Islet of Langerhans (tissue), 1 donor: ENCODE data around the gene HOXD11.

ENCODE experiments used
- FAIRE-seq: peaks from one replicate; lab custom pipeline; 2011; peaks lifted over from hg19 to GRCh38; lab: Jason Lieb, UNC

Gene HOXD11

DNA sequence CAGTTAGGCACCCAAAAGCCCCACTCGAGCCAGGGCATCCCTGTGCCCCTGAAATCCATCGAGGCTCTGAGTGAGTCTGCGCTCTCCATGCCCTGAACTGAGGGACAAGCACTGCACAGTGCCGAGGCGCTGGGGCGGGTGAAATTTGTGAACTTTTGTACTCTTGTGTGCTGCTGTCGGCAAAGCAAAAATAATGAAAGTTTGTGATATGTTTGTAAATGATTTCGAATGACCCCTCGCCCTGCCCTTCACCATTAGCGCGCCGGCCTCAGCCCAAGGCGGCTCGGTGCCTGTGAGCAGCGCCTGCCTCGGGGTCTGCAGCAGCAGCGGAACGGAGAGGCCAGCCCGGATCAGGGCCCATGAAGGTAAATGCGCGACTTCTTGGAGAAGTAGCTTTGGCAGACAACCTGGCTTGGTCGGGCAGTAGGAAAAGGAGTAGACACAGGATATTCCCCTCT lies 42.4 kb downstream of the HOXD11 start:
- no peak for FAIRE-seq

DNA sequence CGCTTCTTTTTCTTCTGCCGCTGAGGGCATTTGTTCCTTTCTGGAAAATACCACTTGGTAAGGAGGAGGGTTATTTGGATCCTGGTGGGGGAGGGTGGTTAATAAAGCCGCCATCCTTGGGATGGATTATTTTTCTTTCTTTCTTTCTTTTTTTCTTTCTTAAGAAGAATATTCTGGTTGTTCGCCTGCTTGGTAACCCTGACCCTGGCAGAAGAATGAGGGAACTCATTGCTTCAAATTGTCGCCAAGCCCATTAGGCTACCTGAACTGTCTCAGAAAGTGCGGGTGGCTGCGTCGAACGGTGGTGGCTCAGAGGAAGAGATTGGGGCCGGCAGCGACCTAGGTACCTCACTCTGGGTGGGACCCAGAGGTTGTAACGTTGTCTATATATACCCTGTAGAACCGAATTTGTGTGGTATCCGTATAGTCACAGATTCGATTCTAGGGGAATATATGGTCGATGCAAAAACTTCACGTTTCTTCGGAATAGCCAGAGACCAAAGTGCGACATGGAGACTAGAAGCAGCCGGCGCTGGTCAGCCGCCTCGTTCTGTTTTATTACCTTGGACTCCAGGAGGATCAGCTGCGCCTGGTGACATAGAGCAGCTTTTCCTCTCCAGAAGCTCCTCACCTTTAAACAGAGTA lies 43.0 kb downstream of the HOXD11 start:
- FAIRE-seq, result no peak

DNA sequence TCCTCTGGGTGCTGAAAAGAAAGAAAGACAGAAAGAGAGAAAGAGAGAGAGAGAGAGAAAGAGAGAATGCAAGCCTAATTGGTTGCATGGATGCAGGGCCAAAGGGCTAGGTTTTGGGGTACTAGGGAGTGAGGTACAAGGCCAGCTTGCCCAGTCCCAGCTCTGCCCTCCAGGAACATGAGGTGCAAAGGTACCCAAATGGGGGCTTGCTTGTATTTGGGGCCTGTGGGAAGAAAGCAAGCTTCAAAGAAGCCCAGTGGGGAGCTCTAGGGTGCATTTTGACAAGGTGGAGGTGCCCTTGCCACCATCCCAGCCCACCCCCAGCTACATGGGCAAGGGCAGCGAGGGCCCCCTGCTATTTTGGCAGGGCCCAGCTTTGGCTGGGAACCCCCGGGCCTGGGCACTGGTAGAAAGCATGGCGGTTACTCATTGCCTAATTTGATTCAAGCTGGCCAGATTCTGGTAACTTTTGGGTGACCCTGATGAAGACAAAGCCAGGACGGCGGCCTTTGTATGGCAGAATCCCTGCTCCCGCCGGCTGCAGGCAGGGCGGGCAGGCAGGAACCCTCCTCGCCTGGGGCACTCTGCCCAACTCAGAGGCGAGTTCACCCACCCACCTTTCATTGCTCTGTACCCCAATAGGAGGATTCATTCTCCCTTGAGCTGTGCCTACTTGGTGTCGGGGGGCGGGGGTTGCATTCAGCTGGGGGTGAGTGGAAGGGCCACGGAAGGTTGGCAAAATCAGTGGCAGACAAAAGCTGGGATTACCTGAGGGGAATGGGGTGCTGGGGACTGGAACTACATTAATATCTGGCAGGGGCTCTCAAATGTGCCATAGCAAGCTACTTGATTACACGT lies 43.7 kb downstream of the HOXD11 start:
- no peak for FAIRE-seq

DNA sequence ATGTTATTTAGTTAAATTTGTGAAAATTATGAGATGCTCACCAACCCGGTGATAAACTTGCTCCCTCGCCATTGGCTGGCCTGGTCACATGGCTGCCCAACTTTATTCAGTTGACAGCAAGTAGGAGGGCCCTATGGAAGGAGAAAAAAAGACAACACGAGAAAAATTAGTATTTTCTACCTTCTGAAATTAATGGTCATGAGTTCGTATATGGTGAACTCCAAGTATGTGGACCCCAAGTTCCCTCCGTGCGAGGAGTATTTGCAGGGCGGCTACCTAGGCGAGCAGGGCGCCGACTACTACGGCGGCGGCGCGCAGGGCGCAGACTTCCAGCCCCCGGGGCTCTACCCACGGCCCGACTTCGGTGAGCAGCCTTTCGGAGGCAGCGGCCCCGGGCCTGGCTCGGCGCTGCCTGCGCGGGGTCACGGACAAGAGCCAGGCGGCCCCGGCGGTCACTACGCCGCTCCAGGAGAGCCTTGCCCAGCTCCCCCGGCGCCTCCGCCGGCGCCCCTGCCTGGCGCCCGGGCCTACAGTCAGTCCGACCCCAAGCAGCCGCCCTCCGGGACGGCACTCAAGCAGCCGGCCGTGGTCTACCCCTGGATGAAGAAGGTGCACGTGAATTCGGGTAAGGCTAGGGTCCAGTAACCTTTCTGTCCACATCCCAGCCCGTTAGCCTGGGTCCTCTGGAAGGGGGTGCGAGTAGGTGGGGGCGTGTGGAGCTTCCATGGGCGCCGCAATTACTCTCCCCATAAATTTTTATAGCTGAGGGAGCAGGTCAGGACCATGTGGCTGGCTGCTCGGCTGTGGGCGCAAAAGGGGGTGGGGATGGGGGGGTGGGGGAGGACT lies 44.6 kb downstream of the HOXD11 start, which contains the start of gene HOXD4:
TSS of gene HOXD4 (plus strand) at position 109 of the 846 bp plus-strand sequence. CDS start at position 193, 84 bp downstream.
- no peak for FAIRE-seq

DNA sequence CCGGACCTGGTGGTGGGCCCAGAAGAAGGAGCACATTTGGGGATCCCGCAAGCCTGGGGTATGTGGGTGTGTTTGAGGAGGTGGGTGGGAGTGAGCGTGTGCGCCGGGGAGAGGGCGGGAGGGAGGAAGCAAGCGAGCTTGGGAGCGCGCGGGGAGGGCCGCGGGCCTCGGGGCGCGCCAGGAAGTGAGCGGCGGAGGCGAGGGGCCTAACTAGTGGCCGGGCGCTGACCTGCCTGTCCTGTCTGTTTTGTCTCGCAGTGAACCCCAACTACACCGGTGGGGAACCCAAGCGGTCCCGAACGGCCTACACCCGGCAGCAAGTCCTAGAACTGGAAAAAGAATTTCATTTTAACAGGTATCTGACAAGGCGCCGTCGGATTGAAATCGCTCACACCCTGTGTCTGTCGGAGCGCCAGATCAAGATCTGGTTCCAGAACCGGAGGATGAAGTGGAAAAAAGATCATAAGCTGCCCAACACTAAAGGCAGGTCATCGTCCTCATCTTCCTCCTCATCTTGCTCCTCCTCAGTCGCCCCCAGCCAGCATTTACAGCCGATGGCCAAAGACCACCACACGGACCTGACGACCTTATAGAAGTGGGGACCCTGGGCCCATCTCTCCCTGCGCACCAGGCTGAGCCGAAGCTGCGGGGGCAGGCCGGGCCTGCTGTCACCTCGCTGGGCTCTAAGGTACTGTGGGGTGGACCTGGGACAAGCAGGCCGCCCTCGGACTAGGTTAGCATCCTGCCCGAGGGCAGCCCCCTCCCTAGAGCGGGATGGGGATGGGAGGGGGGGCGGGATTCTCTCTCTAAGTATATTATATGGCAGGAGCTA lies 45.5 kb downstream of the HOXD11 start:
- FAIRE-seq, result no peak

DNA sequence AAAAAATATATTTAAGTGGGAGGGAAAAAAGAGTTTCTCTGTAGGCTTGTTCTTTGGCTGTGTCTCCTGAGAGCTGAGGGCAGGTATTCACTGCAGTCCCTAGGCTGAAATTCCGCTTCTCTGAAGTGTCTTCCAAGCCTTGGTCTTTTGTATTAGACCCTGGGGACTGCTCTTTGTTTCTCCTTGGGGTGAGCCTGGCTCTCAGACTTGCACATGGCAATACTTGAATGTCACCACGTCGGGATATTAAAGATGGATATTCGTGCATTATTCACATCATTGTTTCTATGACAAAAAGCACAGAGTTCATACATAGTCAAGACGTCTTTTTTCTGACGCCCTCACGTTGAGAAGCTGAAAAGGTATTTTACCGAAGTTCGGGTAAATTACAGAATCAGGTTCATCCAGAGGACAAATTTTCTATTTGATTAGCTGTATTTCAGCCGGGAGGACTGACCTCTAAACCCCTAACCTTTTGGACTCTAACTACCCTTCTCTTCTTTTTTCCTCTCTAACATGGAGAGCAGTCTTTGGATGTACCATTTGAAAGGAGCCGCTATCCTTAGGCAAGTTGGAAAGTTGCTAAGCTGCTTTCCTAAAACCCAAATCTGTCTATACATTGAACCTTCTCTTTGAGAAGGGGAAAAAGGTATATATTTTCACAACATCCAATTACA lies 47.6 kb downstream of the HOXD11 start:
- FAIRE-seq, result no peak

DNA sequence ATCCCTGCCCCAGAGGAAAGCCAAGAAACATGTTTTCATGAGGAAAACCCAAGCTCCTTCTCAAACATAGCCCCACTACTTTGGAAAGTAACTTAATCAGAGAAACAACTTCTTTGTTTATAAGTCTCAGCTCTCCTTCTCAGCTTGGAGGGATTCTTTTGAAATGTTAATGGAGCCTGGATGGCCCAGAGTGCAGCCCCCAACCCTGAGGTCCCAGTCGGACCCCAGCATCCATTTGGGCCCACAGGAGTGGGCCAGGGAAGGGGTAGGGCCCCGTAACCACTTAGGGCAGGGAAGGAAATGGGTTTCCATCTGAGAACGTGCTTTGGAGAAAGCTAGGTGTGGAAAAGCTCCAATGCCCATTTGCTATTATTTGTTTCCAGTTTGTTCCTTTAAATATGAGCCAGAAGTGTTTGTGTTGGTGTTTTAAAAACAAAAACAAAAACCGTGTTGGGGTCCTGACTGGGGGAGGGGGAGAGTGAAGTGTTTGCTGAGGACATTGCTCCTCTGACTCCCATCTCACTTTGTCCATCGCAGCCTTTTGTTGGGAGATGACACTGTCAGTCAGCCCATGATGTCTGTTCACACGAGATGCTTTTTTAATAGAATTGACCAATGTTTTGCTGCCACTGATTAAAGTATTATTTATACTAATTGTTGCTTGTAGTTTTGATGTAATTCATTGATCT lies 48.4 kb downstream of the HOXD11 start:
- FAIRE-seq, result no peak

DNA sequence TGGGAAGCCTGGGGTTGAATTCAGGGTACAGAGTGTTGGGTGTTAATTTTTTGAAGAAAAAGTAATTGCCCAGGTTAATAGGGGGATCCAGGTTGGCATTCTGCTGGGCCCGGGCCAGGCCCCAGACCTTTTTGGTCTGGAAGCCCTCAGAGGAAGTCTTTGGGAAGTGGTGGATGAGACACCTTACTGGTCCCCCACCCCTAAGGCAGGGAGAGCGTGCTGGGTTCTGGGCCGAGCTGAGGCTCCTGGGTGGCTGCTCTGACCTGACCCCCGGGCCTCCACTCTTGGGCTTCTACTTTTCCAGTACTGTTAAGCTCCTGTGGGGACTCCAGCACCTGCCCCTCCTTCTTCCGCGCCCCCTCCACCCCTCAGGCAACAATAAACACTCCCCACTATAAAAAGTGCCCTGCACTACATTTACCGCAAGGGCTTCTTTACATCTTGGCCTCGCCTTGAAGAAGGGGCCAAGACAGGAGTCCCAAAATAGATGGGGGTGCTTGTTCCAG lies 49.3 kb downstream of the HOXD11 start:
- no peak for FAIRE-seq

DNA sequence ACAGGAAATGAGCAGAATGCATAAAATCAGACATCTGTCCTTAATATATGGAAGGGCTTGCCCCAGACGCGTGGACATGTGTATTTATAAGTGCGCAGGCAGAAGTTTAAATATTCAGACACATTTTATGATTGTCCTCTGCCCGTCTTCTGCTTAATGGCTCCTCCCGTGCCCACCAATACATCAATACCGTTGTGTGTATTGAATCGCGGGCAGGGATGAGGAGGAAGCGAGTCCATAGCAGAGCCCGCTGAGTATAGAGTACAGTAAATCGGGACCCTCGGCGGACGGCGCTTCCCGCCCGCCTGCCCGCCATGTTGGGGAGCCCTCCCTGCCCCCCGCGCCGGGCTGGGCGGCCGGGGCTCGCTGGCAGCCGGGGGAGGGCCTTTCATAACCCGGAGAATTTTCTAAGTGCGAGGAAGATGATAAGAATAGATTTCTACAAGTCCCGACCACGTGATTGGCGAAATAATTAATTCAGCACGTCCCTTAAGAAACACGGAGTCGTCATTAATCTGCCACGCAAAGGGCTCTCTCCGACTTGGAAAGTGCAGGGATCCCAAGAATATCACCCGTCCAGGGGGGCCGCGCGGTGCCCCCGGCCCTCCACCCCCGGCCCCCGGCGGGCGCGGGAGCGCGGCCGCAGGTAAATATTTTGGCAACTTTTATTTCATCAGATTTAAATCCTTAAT lies 49.9 kb downstream of the HOXD11 start, which contains the start of gene HOXD3:
TSS of gene HOXD3 (plus strand) at position 501 of the 692 bp plus-strand sequence. CDS start 11,808 bp downstream, outside the sequence.
- FAIRE-seq, result no peak

DNA sequence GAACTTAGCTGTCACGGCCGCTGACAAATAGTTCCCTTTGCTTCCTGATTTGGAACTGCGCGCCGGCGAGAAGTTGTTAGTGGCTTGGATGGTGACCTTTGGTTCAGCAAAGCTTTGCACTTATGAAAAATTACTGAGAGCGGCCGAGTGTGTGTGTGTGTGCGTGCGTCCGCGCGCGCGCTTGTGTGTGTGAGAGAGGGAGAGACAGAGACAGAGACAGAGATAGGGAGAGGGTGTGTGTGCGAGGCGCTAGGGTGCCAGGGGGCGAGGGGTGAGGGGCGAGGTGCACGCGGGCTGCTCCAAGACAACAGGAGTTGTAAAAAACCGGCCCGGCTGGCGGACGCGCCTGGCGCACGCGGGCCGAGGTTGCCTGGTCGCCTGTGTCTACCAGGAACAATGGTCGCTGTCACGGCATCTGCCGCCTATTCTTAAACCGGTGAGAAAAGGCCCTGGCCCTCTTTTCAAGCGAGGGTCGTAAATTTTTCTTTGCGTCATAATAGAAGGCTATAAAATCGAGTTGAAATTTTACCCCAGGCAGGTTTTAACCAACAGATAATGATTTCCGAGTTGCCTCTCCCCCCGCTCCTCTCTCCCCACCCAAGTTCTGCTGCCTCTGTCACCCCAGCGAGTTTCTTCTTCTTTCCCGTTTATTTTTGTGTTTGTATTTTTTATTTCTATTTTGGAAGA lies 50.6 kb downstream of the HOXD11 start:
- FAIRE-seq, result no peak

DNA sequence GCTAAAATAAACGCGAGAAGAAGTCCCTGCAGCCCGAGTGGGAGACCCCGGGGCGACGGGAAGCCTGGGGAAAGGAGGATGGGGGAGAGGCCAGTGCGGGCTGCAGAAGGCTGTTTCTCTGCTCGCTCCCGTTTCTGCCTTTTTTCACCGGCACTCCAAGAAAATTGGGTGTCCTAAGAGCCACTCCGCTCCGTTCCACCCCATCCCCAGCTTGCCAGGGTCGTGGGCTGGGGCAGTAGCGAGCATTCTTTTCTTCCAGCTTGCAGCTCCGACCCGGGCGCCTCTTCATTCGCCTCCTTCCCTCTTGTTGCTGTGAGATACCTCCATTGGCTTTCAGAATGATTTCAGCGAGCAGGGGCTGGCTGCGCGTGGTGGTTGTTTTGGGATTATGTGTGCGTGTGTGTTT lies 51.1 kb downstream of the HOXD11 start:
- no peak for FAIRE-seq

DNA sequence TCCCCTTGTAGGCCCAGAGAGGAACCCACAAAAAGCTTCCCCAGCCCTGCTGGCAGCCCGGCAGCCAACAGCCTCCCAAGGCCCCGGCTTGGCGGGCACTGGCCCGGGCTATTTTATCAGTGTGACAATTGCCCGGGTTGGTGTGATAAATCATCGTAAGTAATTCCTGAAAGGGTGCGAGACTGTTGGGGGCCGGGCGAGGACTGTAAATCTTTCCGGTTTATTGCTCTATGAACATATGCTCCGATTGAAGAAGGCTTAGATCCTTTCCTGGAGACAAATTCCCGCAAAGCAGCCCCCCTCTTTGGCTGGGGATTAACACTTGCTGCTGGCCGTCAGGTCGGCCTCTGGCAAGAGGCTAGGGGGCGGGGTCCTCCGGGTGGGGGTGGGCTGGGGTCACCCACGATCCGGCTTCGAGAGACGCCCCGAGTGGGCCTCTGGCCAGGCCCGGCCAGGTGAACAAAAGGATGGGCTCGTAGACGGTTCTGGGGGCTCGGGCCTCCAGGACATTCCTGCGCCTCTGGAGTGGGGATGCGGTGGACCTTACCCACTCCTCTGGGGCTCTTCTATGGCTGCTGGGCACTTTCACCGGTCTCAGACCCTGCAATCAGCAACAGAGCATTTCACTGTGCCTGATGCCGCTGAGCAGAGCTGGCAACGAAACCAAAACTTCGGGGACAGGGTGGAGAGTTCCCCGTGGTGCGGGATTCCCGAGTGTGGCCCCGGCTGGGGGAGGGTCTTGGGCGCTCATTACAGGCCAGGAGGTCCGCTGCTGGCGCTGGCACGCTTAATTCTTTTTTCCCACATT lies 52.0 kb downstream of the HOXD11 start:
- FAIRE-seq, result no peak
